Skeletal muscle satellite cell (primary cell): Measurements from ENCODE around the gene PAPOLA.
"Not testable (repeated sequence)": the region's sequence is repeated elsewhere in the genome, so short reads cannot be mapped to it uniquely, and the experiment has no call there.

ENCODE experiments used
- H3K27me3 ChIP-seq: 2 replicates; pipeline ENCODE4 v1.7.0; 2013; ENCODE audit warnings: low read length; ENCODE audit not compliant: control insufficient read depth, insufficient read depth
- H3K36me3 ChIP-seq: 2 replicates; pipeline ENCODE4 v1.7.0; 2013; ENCODE audit warnings: mild to moderate bottlenecking, control low read depth, low read length; ENCODE audit not compliant: insufficient read depth
- H3K4me1 ChIP-seq: 2 replicates; pipeline ENCODE4 v1.7.0; 2013; ENCODE audit warnings: low read length; ENCODE audit not compliant: control insufficient read depth, insufficient read depth
- H3K4me2 ChIP-seq: 2 replicates; pipeline ENCODE4 v1.7.0; 2013; ENCODE audit warnings: mild to moderate bottlenecking, low read length
- H3K4me3 ChIP-seq: 2 replicates; pipeline ENCODE4 v1.7.0; 2013; ENCODE audit warnings: low read length
- H3K9ac ChIP-seq: 2 replicates; pipeline ENCODE4 v1.7.0; 2013; ENCODE audit warnings: mild to moderate bottlenecking, low read depth, low read length, moderate library complexity
- H3K9me3 ChIP-seq: replicated peaks from 2 replicates; pipeline ENCODE4 v1.7.0; 2013; ENCODE audit warnings: mild to moderate bottlenecking, control low read depth, low read length

PAPOLA gene

DNA sequence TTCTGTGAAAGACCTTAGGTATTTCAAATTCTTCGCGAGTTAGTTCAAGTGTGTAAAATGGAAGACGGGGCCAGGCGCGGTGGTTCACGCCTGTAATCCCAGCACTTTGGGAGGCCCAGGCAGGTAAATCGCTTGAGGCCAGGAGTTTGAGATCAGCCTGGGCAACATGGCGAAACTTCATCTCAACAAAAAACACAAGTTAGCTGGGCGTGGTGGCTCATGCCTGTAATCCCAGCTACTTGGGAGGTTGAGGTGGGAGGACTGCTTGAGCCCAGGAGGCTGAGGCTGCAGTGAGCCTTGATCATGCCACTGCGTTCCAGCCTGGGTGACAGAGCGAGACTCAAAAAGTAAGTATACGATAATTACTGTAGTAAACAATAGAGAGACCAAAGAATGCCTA, 2.2 kb downstream of the PAPOLA start:
- Histone ChIP-seq H3K4me2 (peak overlapping the region; percentile 95), H3K4me3 (peak overlapping the region; percentile 95), H3K4me1 (peaks cover 16% of the 10 kb centered on the region)
- not testable (repeated sequence) for H3K9ac ChIP-seq, H3K27me3 ChIP-seq, H3K9me3 ChIP-seq, H3K36me3 ChIP-seq

DNA sequence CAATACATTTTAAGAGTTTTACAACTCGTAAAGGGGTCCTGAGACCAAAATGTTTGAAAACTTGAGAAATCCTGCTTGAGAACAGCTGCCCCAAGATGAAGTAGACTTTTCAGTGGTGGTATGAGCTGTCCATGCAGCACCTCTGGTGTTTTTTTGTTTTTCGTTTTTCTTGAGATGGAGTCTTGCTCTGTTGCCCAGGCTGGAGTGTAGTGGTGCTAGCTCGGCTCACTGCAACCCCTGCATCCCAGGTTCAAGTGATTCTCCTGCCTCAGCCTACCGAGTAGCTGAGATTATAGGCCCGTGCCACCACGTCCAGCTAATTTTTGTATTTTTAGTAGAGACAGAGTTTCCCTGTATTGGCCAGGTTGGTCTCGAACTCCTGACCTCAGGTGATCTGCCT, 5.5 kb downstream of the PAPOLA start:
- Histone ChIP-seq H3K4me1 (peaks cover 10% of the 10 kb centered on the region), H3K27me3 (no peaks in the 10 kb centered on the region)

DNA sequence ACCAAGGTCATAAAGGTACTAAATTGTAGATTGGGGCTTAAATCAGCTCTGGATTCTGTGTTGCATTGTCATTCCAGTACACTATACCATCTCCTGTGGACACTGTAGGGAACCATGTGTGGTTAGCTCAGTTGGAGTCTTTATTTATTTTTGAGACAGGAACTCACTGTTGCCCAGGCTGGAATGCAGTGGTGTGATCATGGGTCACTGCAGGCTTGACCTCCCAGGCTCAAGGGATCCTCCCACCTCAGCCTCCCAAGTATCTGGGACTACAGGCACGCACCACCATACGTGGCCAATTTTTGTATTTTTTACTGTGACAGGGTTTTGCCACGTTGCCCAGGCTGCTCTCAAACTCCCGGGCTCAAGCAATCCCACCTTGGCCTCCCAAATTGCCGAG, 6.7 kb downstream of the PAPOLA start:
- Histone ChIP-seq H3K27me3 (no peaks in the 10 kb centered on the region), H3K36me3 (no peaks in the 10 kb centered on the region), H3K9me3 (no peaks in the 10 kb centered on the region), H3K4me1 (peaks cover 7% of the 10 kb centered on the region), H3K9ac (no peak overlapping the region), H3K4me2 (no peak overlapping the region), H3K4me3 (no peak overlapping the region)

More for the DNA sequence above, 5.5 kb downstream of the PAPOLA start:
- Histone ChIP-seq H3K36me3 (no peaks in the 10 kb centered on the region), H3K4me3 (no peak overlapping the region), H3K4me2 (no peak overlapping the region), H3K9me3 (no peaks in the 10 kb centered on the region), H3K9ac (no peak overlapping the region)

DNA sequence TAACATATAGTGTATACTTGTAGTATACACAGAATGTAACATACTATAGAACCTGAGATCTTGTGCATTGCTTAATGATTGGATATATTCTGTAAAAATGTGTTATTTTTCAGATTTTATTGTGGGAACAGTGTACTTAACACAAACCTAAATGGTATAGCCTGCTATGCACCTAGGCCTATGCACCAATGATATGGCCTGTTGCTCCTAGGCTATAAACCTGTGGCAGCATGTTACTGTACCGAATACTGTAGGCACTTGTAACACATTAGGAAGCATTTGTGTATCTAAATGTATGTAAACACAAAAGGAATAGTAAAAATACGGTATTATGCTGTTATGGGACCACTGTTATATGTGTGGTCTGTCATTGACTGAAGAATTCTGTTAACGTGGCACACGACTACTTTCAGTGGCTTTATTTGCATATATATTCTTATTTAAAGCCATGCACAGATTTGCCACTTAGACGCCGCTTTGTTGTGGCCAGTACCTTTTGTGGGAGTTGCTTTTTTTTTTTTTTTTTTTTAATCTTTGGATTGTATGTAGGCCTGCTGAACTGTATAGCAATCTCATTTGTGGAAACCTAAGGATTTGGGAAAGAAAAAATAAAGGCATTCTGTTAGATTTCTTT, 7.4 kb downstream of the PAPOLA start:
- Histone ChIP-seq H3K4me2 (no peak overlapping the region), H3K27me3 (no peaks in the 10 kb centered on the region), H3K36me3 (no peaks in the 10 kb centered on the region), H3K4me3 (no peak overlapping the region), H3K4me1 (peaks cover 5% of the 10 kb centered on the region), H3K9ac (no peak overlapping the region), H3K9me3 (no peaks in the 10 kb centered on the region)

DNA sequence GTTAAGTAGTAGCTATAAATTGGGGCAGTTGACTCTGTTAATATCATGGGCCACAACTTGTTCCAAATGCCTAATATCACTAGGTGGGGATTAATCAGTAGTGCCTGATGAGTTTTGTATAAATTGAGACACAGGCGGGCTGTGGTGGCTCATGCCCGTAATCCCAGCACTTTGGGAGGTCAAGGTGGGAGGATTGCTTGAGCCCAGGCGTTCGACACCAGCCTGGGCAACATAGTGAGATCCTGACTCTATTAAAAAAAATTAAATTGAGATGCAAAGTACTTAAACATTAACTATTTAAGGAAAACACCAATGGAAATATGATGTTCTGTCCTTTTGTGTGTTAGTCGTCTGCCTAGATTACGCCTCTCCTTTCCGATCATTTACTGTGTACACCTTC, 9.0 kb downstream of the PAPOLA start:
- Histone ChIP-seq H3K4me1 (peaks cover 8% of the 10 kb centered on the region), H3K36me3 (no peaks in the 10 kb centered on the region), H3K9ac (no peak overlapping the region), H3K9me3 (no peaks in the 10 kb centered on the region), H3K27me3 (no peaks in the 10 kb centered on the region), H3K4me3 (no peak overlapping the region), H3K4me2 (no peak overlapping the region)

DNA sequence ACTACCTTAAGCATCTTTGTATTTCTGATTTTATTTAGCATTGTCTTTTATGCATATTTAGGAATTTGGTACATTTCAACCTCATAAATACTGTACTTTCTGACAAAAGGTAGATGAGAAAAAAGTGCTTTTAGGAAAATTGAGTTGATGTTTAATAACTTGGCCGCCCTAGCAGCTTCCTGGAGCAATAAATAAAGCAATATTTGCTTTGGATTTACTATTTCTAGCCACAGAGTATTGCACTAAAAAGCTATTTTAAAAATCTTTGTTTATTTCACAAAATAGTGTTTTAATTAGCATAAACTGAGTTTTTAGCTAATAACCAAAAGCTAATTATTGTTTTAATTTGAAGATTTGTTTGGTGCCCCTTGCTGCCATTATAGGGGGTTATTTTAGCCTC, 9.5 kb downstream of the PAPOLA start:
- no peak overlapping the region for H3K4me3 ChIP-seq
- H3K4me2 ChIP-seq: no peak overlapping the region
- no peaks in the 10 kb centered on the region for H3K36me3 ChIP-seq
- no peaks in the 10 kb centered on the region for H3K9me3 ChIP-seq
- no peaks in the 10 kb centered on the region for H3K27me3 ChIP-seq
- peaks cover 8% of the 10 kb centered on the region for H3K4me1 ChIP-seq
- no peak overlapping the region for H3K9ac ChIP-seq

DNA sequence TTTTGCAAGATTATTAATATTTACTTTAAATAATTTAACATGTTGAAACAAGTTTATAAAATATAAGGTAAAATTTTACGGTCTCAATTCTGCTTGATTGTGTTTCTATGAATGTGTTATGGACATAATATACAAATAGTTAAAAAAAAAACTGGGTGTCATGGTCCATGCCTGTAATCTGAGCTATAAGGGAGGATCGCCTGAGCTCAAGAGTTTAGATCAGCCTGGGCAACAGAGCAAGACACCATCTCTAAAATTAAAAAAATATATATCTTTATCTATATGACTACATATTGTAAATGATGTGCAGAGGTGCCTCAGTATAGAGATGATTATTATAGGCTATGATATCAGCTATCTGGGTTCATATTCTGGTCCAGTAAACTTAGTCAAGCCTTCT, 9.9 kb downstream of the PAPOLA start:
- Histone ChIP-seq H3K9ac (no peak overlapping the region), H3K4me3 (no peak overlapping the region), H3K27me3 (no peaks in the 10 kb centered on the region), H3K9me3 (no peaks in the 10 kb centered on the region), H3K36me3 (no peaks in the 10 kb centered on the region), H3K4me2 (no peak overlapping the region), H3K4me1 (peaks cover 8% of the 10 kb centered on the region)

DNA sequence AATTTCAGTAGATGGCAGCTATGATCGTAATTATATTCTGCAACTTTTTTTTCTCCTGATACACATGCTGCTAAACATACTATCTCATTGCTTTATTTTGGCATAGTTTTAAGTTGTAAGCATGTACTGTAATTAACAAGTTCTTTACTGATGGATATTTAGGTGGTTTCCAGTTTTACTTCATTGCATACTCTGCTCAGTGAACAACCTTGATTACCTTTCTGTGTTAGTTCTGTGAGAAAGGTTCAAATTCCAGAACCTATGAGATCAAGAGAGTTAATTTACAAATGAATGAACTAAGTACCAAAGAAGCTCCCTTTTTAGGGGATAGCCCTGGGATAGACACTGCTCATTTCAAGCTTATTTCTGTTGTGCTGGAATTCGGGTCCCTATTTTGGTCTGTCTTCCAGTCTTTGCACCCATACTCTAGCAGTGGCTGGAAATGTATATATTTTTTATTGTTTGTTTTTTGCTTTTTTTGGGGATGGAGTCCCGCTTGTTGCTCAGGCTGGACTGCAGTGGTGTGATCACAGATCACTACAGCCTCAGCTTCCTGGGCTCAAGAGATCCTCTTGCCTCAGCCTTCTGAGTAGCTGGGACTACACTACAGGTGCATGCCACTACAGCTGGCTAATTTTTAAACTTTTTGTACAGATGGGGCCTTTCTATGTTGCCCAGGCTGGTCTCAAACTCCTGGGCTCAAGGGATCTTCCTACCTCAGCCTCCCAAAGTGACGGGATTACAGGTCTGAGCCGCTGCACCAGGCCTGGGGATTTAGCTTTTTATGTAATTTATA, 10.6 kb downstream of the PAPOLA start:
- H3K4me3 ChIP-seq: no peak overlapping the region
- H3K9ac ChIP-seq: no peak overlapping the region

DNA sequence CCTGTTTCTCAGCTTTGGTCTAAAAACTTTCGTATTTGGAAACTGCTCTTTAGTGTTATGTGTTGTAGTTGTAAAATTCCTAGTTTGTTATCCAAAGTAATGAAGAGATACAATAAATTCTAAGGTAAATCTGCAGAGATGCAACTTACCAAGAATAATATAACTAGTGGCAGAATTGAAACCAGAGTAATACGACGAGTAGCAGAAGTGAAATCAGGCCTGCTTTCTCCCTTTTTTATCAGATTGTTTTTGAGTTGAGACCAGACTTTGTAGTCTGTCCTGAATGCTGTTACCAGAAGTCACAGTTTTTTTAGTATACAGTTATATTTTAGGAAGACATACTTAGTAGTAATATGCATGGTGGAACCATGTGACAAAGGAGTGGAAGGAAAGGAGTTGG, 12.5 kb downstream of the PAPOLA start:
- Histone ChIP-seq H3K27me3 (no peaks in the 10 kb centered on the region), H3K36me3 (no peaks in the 10 kb centered on the region), H3K9ac (no peak overlapping the region), H3K9me3 (no peaks in the 10 kb centered on the region), H3K4me3 (no peak overlapping the region), H3K4me2 (no peak overlapping the region), H3K4me1 (peaks cover 3% of the 10 kb centered on the region)

More for the DNA sequence above, 10.6 kb downstream of the PAPOLA start:
- H3K9me3 ChIP-seq: no peaks in the 10 kb centered on the region
- H3K4me2 ChIP-seq: no peak overlapping the region
- H3K4me1 ChIP-seq: peaks cover 8% of the 10 kb centered on the region
- no peaks in the 10 kb centered on the region for H3K27me3 ChIP-seq
- no peaks in the 10 kb centered on the region for H3K36me3 ChIP-seq

DNA sequence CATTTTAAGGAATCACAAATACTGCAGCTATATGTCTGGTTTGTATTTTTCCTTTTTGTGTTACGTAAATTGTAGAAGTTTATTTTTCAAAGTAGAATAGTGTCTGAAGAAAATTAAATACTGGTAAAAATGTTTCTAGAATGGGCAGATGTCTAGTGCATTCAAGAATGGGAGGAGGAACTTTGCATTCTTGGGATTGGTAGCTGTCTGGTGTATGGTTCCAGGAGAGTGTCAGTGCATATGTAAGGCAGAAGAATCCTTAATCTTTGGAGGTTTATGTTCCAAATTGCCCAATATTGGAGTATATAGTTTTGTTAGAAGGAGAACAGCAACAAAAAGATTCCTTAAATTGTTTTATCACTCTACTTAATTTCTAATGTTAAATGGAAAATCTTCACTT, 13.5 kb downstream of the PAPOLA start:
- Histone ChIP-seq H3K27me3 (no peaks in the 10 kb centered on the region), H3K9ac (no peak overlapping the region), H3K4me3 (no peak overlapping the region), H3K4me2 (no peak overlapping the region), H3K36me3 (peaks cover 2% of the 10 kb centered on the region), H3K4me1 (peaks cover 3% of the 10 kb centered on the region), H3K9me3 (no peaks in the 10 kb centered on the region)

DNA sequence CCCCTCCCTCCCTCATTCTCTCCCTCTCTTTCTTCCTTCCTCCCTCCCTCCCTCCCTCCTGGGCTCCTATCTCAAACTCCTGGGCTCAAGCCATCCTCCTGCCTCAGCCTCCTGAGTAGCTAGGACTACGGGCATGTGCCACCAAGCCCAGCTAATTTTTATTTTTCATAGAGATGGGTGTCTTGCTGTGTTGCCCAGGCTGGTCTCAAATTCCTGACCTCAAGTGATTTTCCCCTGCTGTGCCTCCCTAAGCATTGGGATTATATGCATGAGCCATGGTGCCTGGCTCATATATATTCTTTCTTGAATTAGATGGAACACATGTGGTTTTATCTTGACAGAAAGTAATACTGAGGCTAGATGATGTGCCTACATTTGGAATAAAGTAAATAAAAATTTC, 14.2 kb downstream of the PAPOLA start:
- no peak overlapping the region for H3K4me2 ChIP-seq
- no peak overlapping the region for H3K4me3 ChIP-seq
- peaks cover 3% of the 10 kb centered on the region for H3K4me1 ChIP-seq
- H3K9me3 ChIP-seq: no peaks in the 10 kb centered on the region
- H3K9ac ChIP-seq: no peak overlapping the region
- H3K36me3 ChIP-seq: peaks cover 5% of the 10 kb centered on the region
- no peaks in the 10 kb centered on the region for H3K27me3 ChIP-seq

DNA sequence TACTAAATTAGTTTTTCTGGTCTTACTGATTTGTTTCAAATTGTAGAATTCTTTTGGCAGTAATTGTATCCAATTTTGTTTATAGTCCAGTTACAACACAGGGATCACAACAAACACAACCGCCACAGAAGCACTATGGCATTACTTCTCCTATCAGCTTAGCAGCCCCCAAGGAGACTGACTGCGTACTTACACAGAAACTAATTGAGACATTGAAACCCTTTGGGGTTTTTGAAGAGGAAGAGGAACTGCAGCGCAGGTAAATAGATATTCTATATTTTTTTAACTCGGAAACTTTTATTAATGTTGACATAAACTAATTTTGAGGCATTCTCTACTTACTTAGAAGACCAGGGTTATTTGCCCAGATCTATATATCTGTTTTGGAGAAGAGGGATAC, 17.8 kb downstream of the PAPOLA start:
- no peak overlapping the region for H3K4me2 ChIP-seq
- H3K4me3 ChIP-seq: no peak overlapping the region
- peaks cover 25% of the 10 kb centered on the region for H3K36me3 ChIP-seq
- no peak overlapping the region for H3K9ac ChIP-seq
- H3K9me3 ChIP-seq: no peaks in the 10 kb centered on the region
- no peaks in the 10 kb centered on the region for H3K27me3 ChIP-seq
- peaks cover 3% of the 10 kb centered on the region for H3K4me1 ChIP-seq
